Brain microvascular endothelial cell (primary cell): ENCODE data around the gene CCDC12.

Source experiments
- DNase-seq: peaks from one replicate; pipeline ENCODE4 v3.0.0-alpha.2; 2020
- H3K27ac ChIP-seq: fragments of 250-450 bp; sonication (Bioruptor Pico); 2 replicates; pipeline ENCODE4 v1.5.1; 2020; ENCODE audit warnings: mild to moderate bottlenecking, moderate library complexity
- H3K27me3 ChIP-seq: fragments of 250-450 bp; sonication (Bioruptor Pico); replicated peaks from 2 replicates; pipeline ENCODE4 v1.5.1; 2020; ENCODE audit warnings: mild to moderate bottlenecking
- H3K36me3 ChIP-seq: fragments of 250-450 bp; sonication (Bioruptor Pico); replicated peaks from 2 replicates; pipeline ENCODE4 v1.5.1; 2020; ENCODE audit warnings: mild to moderate bottlenecking
- H3K4me3 ChIP-seq: 2 replicates; pipeline ENCODE4 v1.5.1; 2011; ENCODE audit warnings: low read depth, mild to moderate bottlenecking, control low read depth, low read length, moderate library complexity
- CTCF ChIP-seq: IDR thresholded peaks from 2 replicates; pipeline ENCODE4 v1.5.1; 2011; ENCODE audit warnings: low read depth, mild to moderate bottlenecking, moderate library complexity, low read length, control low read depth, inconsistent platforms; ENCODE audit errors: missing control alignments
- in situ Hi-C: cut with HindIII; loops from 2 replicates; pipeline ENCODE4 v1.10.0; 2017; ENCODE audit warnings: low sequenced_read_pairs, low pct_ligation_motif_present

Gene CCDC12

GRCh38 chr3:46942076-46942475 is 34.5 kb downstream of the CCDC12 start:
- no peak overlapping the region for H3K27ac ChIP-seq
- H3K4me3 ChIP-seq = no peak overlapping the region
- in situ Hi-C loops = no loop called here
- H3K27me3 ChIP-seq = no peaks in the 10 kb centered on the region
- no peak for DNase-seq
- H3K36me3 ChIP-seq = peaks cover 7% of the 10 kb centered on the region
- no peak for TF ChIP-seq CTCF

- Histone ChIP-seq H3K36me3 (peaks cover 10% of the 10 kb centered on the region), H3K4me3 (no peak overlapping the region), H3K27ac (no peak overlapping the region), H3K27me3 (no peaks in the 10 kb centered on the region)
- DNase-seq = no peak
- TF ChIP-seq CTCF = no peak
- in situ Hi-C loops = no loop called here
Observed at GRCh38 chr3:46939578-46940445, 36.7 kb downstream of the CCDC12 start.

GRCh38 chr3:46938118-46938517 is 38.4 kb downstream of the CCDC12 start:
- no peak overlapping the region for H3K4me3 ChIP-seq
- no peaks in the 10 kb centered on the region for H3K27me3 ChIP-seq
- no peak overlapping the region for H3K27ac ChIP-seq
- TF ChIP-seq CTCF = no peak
- DNase-seq = no peak
- H3K36me3 ChIP-seq = peaks cover 10% of the 10 kb centered on the region
- in situ Hi-C loops = no loop called here

- no peak overlapping the region for H3K4me3 ChIP-seq
- in situ Hi-C loops = no loop called here
- no peak for DNase-seq
- no peak for TF ChIP-seq CTCF
- peaks cover 10% of the 10 kb centered on the region for H3K36me3 ChIP-seq
- H3K27ac ChIP-seq = peak overlapping the region; percentile 17
- H3K27me3 ChIP-seq = no peaks in the 10 kb centered on the region
Observed at GRCh38 chr3:46936733-46937250, 39.8 kb downstream of the CCDC12 start.

GRCh38 chr3:46935989-46936558 is 40.5 kb downstream of the CCDC12 start:
- Histone ChIP-seq H3K4me3 (no peak overlapping the region), H3K27me3 (no peaks in the 10 kb centered on the region), H3K36me3 (peaks cover 10% of the 10 kb centered on the region), H3K27ac (peak overlapping the region; percentile 17)
- in situ Hi-C loops = no loop called here
- TF ChIP-seq CTCF = no peak
- DNase-seq = no peak
